Frontal cortex (tissue), 4 donors: Measurements from ENCODE around the gene XPC. TPM values are rescaled to one million over a fixed set of nuclear protein-coding genes. Genes with fewer than 3 reads are reported as not detected.

ENCODE experiments used
- DNase-seq, 2 donors: peaks; one replicate each; pipeline ENCODE4 v3.0.0; 2012; ENCODE audit warnings: low spot score in 2 of 2
- FAIRE-seq: peaks from 2 replicates; lab custom pipeline; 2012; peaks lifted over from hg19 to GRCh38; lab: Jason Lieb, UNC
- total RNA-seq: library from RNA; depleted of rRNA; stranded (reverse); fragments of >200 nt; gene quantifications from one replicate; pipeline ENCODE4 v1.2.3, GENCODE V29; 2014
- donor health status: control.
- donor health status: control.
- donor health status: control.

The XPC gene
- total RNA-seq, 1 donor from 2014 or later, result 9.8 TPM

DNA sequence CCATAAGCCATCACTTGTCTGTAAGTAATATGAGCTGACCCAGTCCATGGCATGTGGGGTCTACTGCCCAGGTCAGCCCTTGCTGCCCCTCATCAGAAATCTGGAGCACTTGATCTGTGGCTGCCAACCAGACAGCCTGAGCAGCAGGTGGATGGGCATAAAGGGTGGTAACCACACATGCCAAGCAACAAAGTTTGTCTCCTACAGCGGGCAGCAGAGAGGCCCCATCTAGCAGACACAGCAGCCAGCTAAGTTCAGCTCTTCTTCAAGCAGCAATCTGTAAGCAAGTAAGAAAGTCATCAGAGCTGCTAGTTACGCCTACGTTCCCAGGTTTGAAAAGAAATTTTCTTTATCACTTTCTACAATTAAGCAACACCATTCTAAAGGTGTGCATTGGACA lies 81.7 kb downstream of the XPC start:
- FAIRE-seq, result no peak
- no peak for DNase-seq

Other genes with a start within 250 kb of the XPC start
- gene CHCHD4, start 53.7 kb downstream of the XPC start, total RNA-seq, result 8.6 TPM
- 38.7 TPM for gene TMEM43, start 53.5 kb downstream of the XPC start, total RNA-seq
- 13.5 TPM for gene LSM3, start 216 bp upstream of the XPC start, total RNA-seq
- gene SLC6A6, start 224.0 kb upstream of the XPC start, total RNA-seq, result 15.1 TPM